Duodenal mucosa (tissue), 2 donors: ENCODE measurements around the gene FAM174B.

Source experiments
- H3K27ac ChIP-seq: one replicate; pipeline ENCODE4 v1.7.0; 2013; ENCODE audit warnings: low read depth, low read length
- H3K27me3 ChIP-seq, 2 donors: one replicate each; pipeline ENCODE4 v1.7.0; 2013; ENCODE audit warnings: low read length in 2 of 2, control low read depth in 1 of 2; ENCODE audit not compliant: insufficient read depth in 2 of 2, control insufficient read depth in 1 of 2
- H3K36me3 ChIP-seq, 2 donors: one replicate each; pipeline ENCODE4 v1.7.0; 2013; ENCODE audit warnings: low read length in 2 of 2, control low read depth in 1 of 2; ENCODE audit not compliant: insufficient read depth in 2 of 2, control insufficient read depth in 1 of 2
- H3K4me1 ChIP-seq, 2 donors: one replicate each; pipeline ENCODE4 v1.7.0; 2013; ENCODE audit warnings: low read length in 2 of 2, control low read depth in 1 of 2; ENCODE audit not compliant: insufficient read depth in 2 of 2, control insufficient read depth in 1 of 2
- H3K4me3 ChIP-seq, 2 donors: one replicate each; pipeline ENCODE4 v1.7.0; 2013; ENCODE audit warnings: low read length in 2 of 2, low read depth in 1 of 2
- H3K9ac ChIP-seq, 2 donors: one replicate each; pipeline ENCODE4 v1.7.0; 2013; ENCODE audit warnings: low read length in 2 of 2, low read depth in 1 of 2
- H3K9me3 ChIP-seq, 2 donors: one replicate each; pipeline ENCODE4 v1.7.0; 2013; ENCODE audit warnings: low read length in 2 of 2, control low read depth in 1 of 2; ENCODE audit not compliant: control insufficient read depth in 1 of 2

FAM174B gene

GRCh38 chr15:92676561-92676960 is 21.0 kb upstream of the FAM174B start:
- Histone ChIP-seq H3K27me3 (no peaks in the 10 kb centered on the region), H3K9me3 (no peaks in the 10 kb centered on the region), H3K36me3 (no peaks in the 10 kb centered on the region), H3K4me3 (no peak overlapping the region), H3K9ac (no peak overlapping the region), H3K27ac (no peak overlapping the region), H3K4me1 (no peaks in the 10 kb centered on the region)

GRCh38 chr15:92675485-92675884 is 19.9 kb upstream of the FAM174B start:
- Histone ChIP-seq H3K27ac (no peak overlapping the region), H3K9ac (no peak overlapping the region), H3K9me3 (no peaks in the 10 kb centered on the region), H3K36me3 (no peaks in the 10 kb centered on the region), H3K27me3 (no peaks in the 10 kb centered on the region), H3K4me3 (no peak overlapping the region), H3K4me1 (no peaks in the 10 kb centered on the region)

- Histone ChIP-seq H3K4me3 (no peak overlapping the region), H3K4me1 (no peaks in the 10 kb centered on the region), H3K9ac (no peak overlapping the region)
These were observed 18.8 kb upstream of the FAM174B start for GRCh38 chr15:92674347-92674746.

GRCh38 chr15:92672102-92672501 is 16.5 kb upstream of the FAM174B start:
- peaks cover under 1 to 4% of the 10 kb centered on the region in 2 donors for H3K4me1 ChIP-seq
- no peak overlapping the region for H3K4me3 ChIP-seq
- H3K27ac ChIP-seq: no peak overlapping the region
- no peaks in the 10 kb centered on the region for H3K36me3 ChIP-seq
- H3K27me3 ChIP-seq: no peaks in the 10 kb centered on the region
- no peak overlapping the region for H3K9ac ChIP-seq
- H3K9me3 ChIP-seq: no peaks in the 10 kb centered on the region

More at GRCh38 chr15:92674347-92674746, 18.8 kb upstream of the FAM174B start:
- H3K36me3 ChIP-seq: no peaks in the 10 kb centered on the region
- H3K27ac ChIP-seq: no peak overlapping the region
- H3K27me3 ChIP-seq: no peaks in the 10 kb centered on the region
- H3K9me3 ChIP-seq: no peaks in the 10 kb centered on the region

GRCh38 chr15:92671406-92671805 is 15.8 kb upstream of the FAM174B start:
- no peaks in the 10 kb centered on the region for H3K27me3 ChIP-seq

GRCh38 chr15:92670621-92671020 is 15.0 kb upstream of the FAM174B start:
- Histone ChIP-seq H3K4me3 (no peak overlapping the region), H3K27me3 (no peaks in the 10 kb centered on the region)

More at GRCh38 chr15:92671406-92671805, 15.8 kb upstream of the FAM174B start:
- H3K27ac ChIP-seq: no peak overlapping the region
- peaks cover 4 to 7% of the 10 kb centered on the region in 2 donors for H3K4me1 ChIP-seq
- H3K9me3 ChIP-seq: no peaks in the 10 kb centered on the region
- no peaks in the 10 kb centered on the region for H3K36me3 ChIP-seq
- no peak overlapping the region for H3K9ac ChIP-seq
- H3K4me3 ChIP-seq: no peak overlapping the region

GRCh38 chr15:92669432-92669831 is 13.9 kb upstream of the FAM174B start:
- no peak overlapping the region for H3K27ac ChIP-seq
- no peak overlapping the region for H3K9ac ChIP-seq
- peaks cover 4 to 15% of the 10 kb centered on the region in 2 donors for H3K4me1 ChIP-seq

More at GRCh38 chr15:92670621-92671020, 15.0 kb upstream of the FAM174B start:
- Histone ChIP-seq H3K9me3 (no peaks in the 10 kb centered on the region), H3K27ac (no peak overlapping the region), H3K4me1 (peaks cover 4 to 11% of the 10 kb centered on the region in 2 donors), H3K36me3 (no peaks in the 10 kb centered on the region), H3K9ac (no peak overlapping the region)

GRCh38 chr15:92668620-92669019 is 13.0 kb upstream of the FAM174B start:
- no peaks in the 10 kb centered on the region for H3K27me3 ChIP-seq
- H3K9me3 ChIP-seq: no peaks in the 10 kb centered on the region
- no peak overlapping the region for H3K4me3 ChIP-seq
- H3K9ac ChIP-seq: no peak overlapping the region
- H3K27ac ChIP-seq: no peak overlapping the region
- H3K36me3 ChIP-seq: no peaks in the 10 kb centered on the region
- H3K4me1 ChIP-seq: peaks cover 4 to 15% of the 10 kb centered on the region in 2 donors

More at GRCh38 chr15:92669432-92669831, 13.9 kb upstream of the FAM174B start:
- H3K9me3 ChIP-seq: no peaks in the 10 kb centered on the region
- no peak overlapping the region for H3K4me3 ChIP-seq
- H3K36me3 ChIP-seq: no peaks in the 10 kb centered on the region
- no peaks in the 10 kb centered on the region for H3K27me3 ChIP-seq

GRCh38 chr15:92667970-92668485 is 12.5 kb upstream of the FAM174B start:
- Histone ChIP-seq H3K4me1 (peaks cover 4 to 15% of the 10 kb centered on the region in 2 donors), H3K9me3 (no peaks in the 10 kb centered on the region), H3K36me3 (no peaks in the 10 kb centered on the region), H3K27ac (no peak overlapping the region), H3K9ac (no peak overlapping the region), H3K4me3 (no peak overlapping the region), H3K27me3 (no peaks in the 10 kb centered on the region)

- Histone ChIP-seq H3K9me3 (no peaks in the 10 kb centered on the region), H3K9ac (no peak overlapping the region), H3K36me3 (no peaks in the 10 kb centered on the region), H3K4me1 (peaks cover 4 to 15% of the 10 kb centered on the region in 2 donors), H3K27ac (peak overlapping the region; percentile 11), H3K27me3 (no peaks in the 10 kb centered on the region), H3K4me3 (no peak overlapping the region)
These were observed 11.8 kb upstream of the FAM174B start for GRCh38 chr15:92667287-92667904.
